GM18868 (cell line): Measurements from ENCODE around the gene HAO1.
"Not testable (repeated sequence)": the region's sequence is repeated elsewhere in the genome, so short reads cannot be mapped to it uniquely, and the experiment has no call there.

Source experiments
- ATAC-seq: cut with Tn5 transposase; IDR thresholded peaks from one replicate; pipeline ENCODE4 v1.9.1; 2021; ENCODE audit warnings: mild to moderate bottlenecking, moderate library complexity; ENCODE audit not compliant: unreplicated experiment

The HAO1 gene

DNA sequence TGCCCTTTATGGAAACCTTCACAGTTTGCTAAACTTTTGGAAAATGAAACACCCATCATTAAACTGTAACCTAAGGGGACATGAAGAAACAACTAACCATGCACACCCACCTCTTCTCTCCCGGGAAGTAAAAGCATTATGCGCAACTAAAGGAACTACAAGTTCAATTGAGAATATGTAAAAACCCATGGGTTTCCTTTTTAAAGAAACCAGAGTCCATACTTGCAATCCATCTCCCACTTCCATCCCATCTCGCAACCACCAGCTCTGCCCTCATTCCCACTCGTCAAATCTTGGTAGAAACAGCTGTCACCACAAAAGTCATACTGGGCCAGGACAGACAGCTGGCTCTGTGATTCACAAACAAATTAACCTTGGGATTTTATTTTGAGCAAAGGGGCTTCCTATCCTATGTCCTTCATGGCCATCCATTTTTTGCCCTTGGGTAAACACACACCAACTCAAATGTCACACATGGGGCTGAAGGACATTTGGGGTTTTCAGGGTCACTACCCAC lies 81.5 kb downstream of the HAO1 start:
- no peak for ATAC-seq

DNA sequence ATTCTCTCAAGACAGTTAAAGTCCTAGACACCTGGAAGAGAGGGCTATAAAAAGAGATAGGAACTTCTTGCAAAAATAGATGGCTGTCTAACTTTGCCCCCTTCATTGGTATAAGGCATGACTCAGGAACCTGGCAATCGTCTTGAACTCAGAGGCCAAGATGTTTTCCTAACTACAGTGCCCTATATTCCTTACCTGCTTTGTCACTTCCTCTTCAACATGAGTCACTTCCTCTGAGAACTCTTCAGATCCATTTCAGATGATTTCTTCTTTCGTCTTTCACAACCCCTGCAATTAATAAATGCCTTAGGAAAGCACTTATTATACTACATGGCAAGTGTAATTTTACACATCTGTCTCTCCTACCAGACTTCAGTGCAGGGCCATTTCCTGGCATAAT lies 83.5 kb downstream of the HAO1 start:
- ATAC-seq = no peak

DNA sequence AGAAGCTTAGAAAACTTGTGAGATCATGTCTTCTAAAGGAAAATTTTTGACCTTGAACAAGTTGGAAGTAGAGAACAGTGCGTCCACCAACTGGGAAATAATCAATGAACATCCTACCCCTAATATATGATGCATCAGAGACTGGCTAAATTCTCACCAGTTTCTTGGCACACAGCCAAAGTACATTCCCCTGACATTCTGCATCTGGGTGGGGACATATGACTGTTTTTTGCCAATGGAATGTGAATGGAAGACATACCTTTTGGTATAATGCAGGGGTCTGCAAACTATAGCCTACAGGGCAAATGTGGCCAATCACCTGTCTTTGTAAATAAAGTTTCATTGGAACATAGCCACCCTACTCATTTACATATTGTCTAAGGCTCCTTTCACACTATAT lies 84.7 kb downstream of the HAO1 start:
- ATAC-seq = no peak

DNA sequence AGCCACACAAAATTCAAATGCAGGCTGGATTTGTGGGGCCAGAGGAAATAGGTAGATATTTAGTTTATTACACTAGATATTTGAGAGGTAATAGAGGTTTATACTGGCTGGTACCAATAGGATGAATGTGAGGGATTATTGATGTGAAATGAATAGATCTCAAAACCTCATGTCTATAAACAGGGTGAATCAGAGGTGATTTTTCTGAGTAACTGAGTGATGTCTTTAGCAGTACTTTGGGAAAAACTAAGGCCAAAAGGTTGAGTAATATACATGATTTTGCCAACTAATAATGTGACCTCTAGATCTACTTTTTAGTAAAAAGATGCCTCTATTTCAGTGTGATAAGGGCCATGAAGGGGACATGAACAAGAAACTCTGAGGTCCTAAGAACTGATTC lies 86.8 kb downstream of the HAO1 start:
- no peak for ATAC-seq

DNA sequence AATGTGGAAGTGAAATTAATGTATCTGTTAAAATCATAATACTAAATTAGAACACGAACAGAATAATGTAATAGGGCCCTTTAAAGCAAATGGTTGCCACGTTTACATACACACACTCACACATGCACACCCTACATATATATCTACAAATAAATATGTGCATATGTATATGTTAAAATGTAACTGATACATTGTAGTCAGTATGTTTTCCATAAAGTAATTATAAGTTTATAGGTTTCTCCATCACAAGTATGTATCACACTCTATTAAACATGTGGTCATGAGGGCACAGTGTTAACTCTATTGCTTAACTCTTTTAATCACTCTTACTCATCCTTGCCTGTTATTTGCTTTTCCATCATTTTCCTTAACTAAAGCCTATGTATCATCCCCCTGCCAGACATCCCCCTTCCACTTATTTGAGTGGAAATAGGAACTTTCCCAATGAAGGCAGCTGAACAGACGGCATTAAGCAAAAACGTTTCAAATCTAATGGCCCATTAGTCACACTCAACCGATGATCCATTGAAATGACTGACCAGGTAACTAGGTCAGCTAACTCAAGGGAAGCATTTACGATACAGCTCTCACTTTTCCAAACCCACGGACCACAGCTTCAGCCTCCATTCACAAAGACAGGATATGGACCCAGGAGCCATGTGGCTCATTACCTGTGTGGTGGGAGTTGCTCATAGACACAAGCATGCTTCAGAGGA lies 89.3 kb downstream of the HAO1 start:
- no peak for ATAC-seq

DNA sequence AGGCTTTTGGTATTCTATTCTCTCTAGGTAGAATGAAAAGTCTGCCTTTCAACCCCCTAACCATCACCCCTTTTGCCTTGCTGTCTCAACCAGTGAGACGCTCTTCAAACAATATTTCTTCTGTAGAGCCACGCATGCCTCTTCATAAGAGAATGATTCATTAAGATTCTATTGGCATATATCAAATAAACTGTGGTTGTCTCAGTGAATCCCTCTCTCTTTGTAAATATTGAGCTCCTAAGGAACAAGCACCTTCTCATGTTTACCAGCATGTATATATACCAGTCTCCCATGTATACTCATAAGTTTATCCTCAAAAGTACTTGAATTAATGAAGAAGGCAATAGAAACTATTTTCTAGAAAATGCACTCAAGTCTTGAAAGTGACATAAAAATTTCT lies 90.6 kb downstream of the HAO1 start:
- no peak for ATAC-seq

DNA sequence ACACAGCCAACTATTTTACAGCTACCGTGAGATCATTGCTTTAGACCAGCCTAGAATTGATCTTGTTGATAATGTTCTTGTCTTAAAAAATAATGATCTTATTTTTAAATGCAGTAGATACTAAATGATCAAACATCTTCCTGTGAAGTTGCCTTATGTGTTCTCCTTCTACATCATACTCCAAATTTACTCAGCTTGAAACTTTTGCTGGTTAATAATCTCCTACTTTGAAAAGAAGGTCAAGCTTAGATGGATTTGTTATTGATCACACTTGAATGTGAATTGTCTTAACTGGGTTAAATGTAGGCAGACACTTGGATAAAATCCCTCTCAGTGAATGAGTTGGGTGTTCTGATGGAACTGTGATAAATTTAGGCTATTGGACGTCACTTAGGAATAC lies 91.9 kb downstream of the HAO1 start:
- no peak for ATAC-seq

DNA sequence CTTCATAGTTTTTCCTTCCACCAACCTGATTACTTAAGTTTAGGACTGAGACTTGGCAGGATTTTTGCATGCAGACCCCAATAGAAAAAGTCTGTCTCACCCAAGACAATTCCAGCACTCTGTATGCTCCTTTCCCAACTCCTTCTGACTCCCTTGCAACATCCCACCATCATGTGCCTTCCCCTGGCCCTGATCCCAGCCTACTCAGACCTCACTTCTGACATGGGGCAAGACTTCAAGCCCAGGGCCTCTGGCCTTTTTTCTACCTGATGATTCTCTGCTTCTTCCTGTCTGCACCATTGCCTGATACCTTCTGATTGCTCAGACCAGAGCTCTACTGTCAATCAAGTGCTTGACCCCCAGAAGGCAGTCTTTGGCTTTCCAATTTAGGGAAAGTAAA lies 96.6 kb downstream of the HAO1 start:
- no peak for ATAC-seq

DNA sequence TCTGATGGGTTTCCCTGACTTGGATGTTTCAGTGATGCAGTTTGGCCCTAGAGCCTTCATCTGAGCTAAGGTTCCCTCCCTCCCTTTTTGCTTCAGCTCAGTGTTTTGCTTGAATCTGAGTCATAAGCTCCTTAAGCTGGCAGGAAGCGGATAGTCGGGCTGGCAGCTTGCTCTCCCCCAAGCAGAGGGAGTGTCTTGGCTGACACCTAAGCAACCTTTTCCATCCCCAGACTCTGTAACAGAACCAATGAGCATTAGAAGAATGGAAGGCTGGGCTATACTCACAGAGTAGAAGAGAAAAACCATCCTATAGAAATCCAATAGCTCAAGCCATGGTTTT lies 98.3 kb downstream of the HAO1 start:
- no peak for ATAC-seq

DNA sequence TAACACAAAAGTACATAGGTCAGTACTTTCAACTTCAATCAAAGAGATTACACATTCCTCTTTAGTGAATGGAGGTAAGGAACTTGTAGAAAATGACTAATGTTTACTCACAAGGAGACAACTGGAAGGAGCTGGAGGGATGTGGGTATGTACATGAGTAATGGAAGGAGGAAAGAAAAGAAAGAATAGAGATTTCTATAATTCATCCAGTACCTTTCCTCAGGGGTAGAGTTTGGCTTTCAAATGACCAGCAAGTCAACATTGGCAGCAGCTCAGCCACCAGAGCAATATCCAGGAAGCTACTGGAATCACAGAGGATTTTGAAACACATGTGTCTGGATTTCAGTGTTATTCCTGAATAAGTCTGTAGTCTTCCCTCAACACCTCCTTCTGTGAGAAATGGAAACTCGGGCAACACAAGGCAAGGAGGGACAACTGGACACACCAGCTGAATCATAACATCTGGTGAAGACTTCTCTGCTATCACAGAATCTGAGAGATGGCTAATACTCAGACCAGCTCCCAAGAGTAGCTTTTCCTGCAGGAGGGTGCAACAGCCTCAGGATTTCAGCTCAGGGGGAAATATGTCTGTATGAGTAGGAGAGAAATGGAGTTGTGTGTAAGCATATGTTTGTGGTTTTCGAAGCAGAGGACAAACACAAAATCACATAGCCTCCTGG lies 98.8 kb downstream of the HAO1 start:
- ATAC-seq = no peak

DNA sequence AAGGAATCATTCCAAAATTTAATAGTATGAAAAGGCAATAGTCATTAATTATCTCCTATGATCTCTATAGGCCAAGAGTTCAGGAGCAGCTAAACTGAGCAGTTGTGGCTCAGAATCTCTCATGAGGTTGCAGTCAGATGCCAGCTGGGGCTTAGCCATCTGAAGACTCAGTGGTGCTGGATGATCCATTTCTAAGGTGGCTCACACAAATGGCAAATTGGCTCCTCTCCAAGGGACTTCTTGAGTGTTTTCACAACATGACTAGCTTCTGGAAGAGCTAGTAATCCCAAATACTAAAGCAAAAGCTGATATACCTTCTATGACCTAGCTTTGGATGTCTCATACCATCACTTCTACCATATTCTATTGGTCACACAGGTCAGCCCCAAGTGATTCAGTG lies 104.2 kb downstream of the HAO1 start:
- no peak for ATAC-seq

DNA sequence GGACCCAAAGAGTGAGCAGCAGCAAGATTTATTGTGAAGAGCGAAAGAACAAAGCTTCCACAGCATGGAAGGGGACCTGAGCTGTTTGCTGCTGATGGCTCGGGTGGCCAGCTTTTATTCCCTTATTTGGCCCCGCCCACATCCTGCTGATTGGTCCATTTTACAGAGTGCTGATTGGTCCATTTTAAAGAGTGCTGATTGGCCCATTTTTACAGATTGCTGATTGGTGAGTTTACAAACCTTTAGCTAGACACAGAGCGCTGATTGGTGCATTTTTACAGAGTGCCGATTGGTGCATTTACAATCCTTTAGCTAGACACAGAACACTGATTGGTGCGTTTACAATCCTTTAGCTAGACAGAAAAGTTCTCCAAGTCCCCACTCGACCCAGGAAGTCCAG lies 105.8 kb downstream of the HAO1 start:
- not testable (repeated sequence) for ATAC-seq
